CD4-positive, alpha-beta T cell (primary cell): ENCODE data around the gene SIN3B. TPM values are rescaled to one million over a fixed set of nuclear protein-coding genes. Genes with fewer than 3 reads are reported as not detected.

Source experiments
- ATAC-seq: fragments of 200-7000 bp; cut with Tn5 transposase; one replicate; pipeline ENCODE4 v1.10.0; 2022; ENCODE audit warnings: mild to moderate bottlenecking; ENCODE audit not compliant: poor library complexity
- CTCF ChIA-PET: fragments of 350-600 bp; sonication (Branson Sonifier 250); formaldehyde crosslinking; loops from one replicate; lab custom pipeline; 2021; ENCODE audit warnings: antibody characterized with exemption, inconsistent platforms; lab: Charles Lee
- POLR2A ChIA-PET: fragments of 350-600 bp; sonication (Branson Sonifier 250); formaldehyde crosslinking; loops from one replicate; lab custom pipeline; 2021; ENCODE audit warnings: antibody characterized with exemption, inconsistent platforms; lab: Charles Lee
- DNase-seq, 14 experiments: peaks; one replicate each; pipeline ENCODE4 v3.0.0-alpha.2; 2013 to 2020; ENCODE audit warnings: mixed read lengths in 2 of 14
- H3K27ac ChIP-seq, 2 donors: one replicate each; pipeline versions ENCODE4 v1.5.1 to v1.7.0; 2013; ENCODE audit warnings: low read length in 2 of 2, low read depth in 1 of 2, mild to moderate bottlenecking in 1 of 2
- H3K27me3 ChIP-seq, 2 experiments: 1 replicate in 1 of 2; 2 replicates in 1 of 2; pipeline versions ENCODE4 v1.6.1 to v1.7.0; 2013; ENCODE audit warnings: low read length in 2 of 2, control low read depth in 1 of 2, mild to moderate bottlenecking in 1 of 2, moderate library complexity in 1 of 2; ENCODE audit not compliant: insufficient read depth in 2 of 2, control insufficient read depth in 1 of 2
- H3K36me3 ChIP-seq: one replicate; pipeline ENCODE4 v1.6.1; 2013; ENCODE audit warnings: low read length, control low read depth; ENCODE audit not compliant: insufficient read depth
- H3K4me1 ChIP-seq: one replicate; pipeline ENCODE4 v1.6.1; 2013; ENCODE audit warnings: low read length, control low read depth; ENCODE audit not compliant: insufficient read depth
- H3K4me3 ChIP-seq: one replicate; pipeline ENCODE4 v1.5.1; 2013; ENCODE audit warnings: mild to moderate bottlenecking, low read length, moderate library complexity
- H3K9me3 ChIP-seq, 2 experiments: 1 replicate in 1 of 2; 2 replicates in 1 of 2; pipeline versions ENCODE4 v1.6.1 to v1.7.0; 2013; ENCODE audit warnings: low read length in 2 of 2, mild to moderate bottlenecking in 2 of 2, control low read depth in 1 of 2, moderate library complexity in 1 of 2; ENCODE audit not compliant: control insufficient read depth in 1 of 2, insufficient read depth in 1 of 2
- H3K27ac Mint-ChIP-seq: one replicate; pipeline ENCODE4 v1.8.0; 2020; ENCODE audit warnings: mixed read lengths
- H3K27me3 Mint-ChIP-seq: one replicate; pipeline ENCODE4 v1.8.0; 2021; ENCODE audit warnings: mixed read lengths
- H3K36me3 Mint-ChIP-seq: one replicate; pipeline ENCODE4 v1.8.0; 2021; ENCODE audit warnings: low read depth, mixed read lengths
- H3K4me1 Mint-ChIP-seq: one replicate; pipeline ENCODE4 v1.8.0; 2021; ENCODE audit warnings: low read depth, mixed read lengths
- H3K4me3 Mint-ChIP-seq: one replicate; pipeline ENCODE4 v1.8.0; 2020; ENCODE audit warnings: mild to moderate bottlenecking, mixed read lengths
- H3K9me3 Mint-ChIP-seq: one replicate; pipeline ENCODE4 v1.8.0; 2020; ENCODE audit warnings: mixed read lengths
- intact Hi-C, 2 experiments: fragments of 100-400 bp; cut with DNase I in 1 of 2; cut with micrococcal nuclease in 1 of 2; formaldehyde crosslinking; loops; one replicate each; pipeline versions ENCODE4 v1.15.1 to v1.9.0; 2023 to 2025; cut with DNase I, micrococcal nuclease
- total RNA-seq, 174 experiments: library from RNA in 2 of 174; stranded (reverse) in 2 of 174; gene quantifications; one replicate each; pipeline ENCODE4 v1.2.3 and lab custom pipeline; 2021 to 2026
- TF ChIP-seq, protein P1 (sequence below): fragments of 200-600 bp; IDR thresholded peaks from one replicate; pipeline ENCODE4 v1.8.0; 2022; ENCODE audit warnings: antibody characterized with exemption, mild to moderate bottlenecking

The SIN3B gene
- total RNA-seq, 2 experiments from 2014 or later: 52.4 to 53.7 TPM

- no peak for ATAC-seq
- Histone ChIP-seq H3K36me3 (peaks cover 62% of the 10 kb centered on the region), H3K4me1 (peaks cover 18% of the 10 kb centered on the region), H3K27me3 (no peaks in the 10 kb centered on the region), H3K4me3 (no peak overlapping the region), H3K27ac (no peak overlapping the region), H3K9me3 (no peaks in the 10 kb centered on the region)
- no peaks in the 10 kb centered on the region for H3K27me3 Mint-ChIP-seq
- H3K4me3 Mint-ChIP-seq: no peak overlapping the region
- no peaks in the 10 kb centered on the region for H3K9me3 Mint-ChIP-seq
- peaks cover 17% of the 10 kb centered on the region for H3K4me1 Mint-ChIP-seq
- H3K27ac Mint-ChIP-seq: no peak overlapping the region
- ChIA-PET POLR2A (no interaction called here), CTCF (no interaction called here)
- TF ChIP-seq, protein P1, sequence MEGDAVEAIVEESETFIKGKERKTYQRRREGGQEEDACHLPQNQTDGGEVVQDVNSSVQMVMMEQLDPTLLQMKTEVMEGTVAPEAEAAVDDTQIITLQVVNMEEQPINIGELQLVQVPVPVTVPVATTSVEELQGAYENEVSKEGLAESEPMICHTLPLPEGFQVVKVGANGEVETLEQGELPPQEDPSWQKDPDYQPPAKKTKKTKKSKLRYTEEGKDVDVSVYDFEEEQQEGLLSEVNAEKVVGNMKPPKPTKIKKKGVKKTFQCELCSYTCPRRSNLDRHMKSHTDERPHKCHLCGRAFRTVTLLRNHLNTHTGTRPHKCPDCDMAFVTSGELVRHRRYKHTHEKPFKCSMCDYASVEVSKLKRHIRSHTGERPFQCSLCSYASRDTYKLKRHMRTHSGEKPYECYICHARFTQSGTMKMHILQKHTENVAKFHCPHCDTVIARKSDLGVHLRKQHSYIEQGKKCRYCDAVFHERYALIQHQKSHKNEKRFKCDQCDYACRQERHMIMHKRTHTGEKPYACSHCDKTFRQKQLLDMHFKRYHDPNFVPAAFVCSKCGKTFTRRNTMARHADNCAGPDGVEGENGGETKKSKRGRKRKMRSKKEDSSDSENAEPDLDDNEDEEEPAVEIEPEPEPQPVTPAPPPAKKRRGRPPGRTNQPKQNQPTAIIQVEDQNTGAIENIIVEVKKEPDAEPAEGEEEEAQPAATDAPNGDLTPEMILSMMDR: no peak
- DNase-seq: no peak
- peaks cover 77% of the 10 kb centered on the region for H3K36me3 Mint-ChIP-seq
- intact Hi-C loops: no loop called here
Observed at GRCh38 chr19:16834747-16835146, 5.5 kb downstream of the SIN3B start.

DNA sequence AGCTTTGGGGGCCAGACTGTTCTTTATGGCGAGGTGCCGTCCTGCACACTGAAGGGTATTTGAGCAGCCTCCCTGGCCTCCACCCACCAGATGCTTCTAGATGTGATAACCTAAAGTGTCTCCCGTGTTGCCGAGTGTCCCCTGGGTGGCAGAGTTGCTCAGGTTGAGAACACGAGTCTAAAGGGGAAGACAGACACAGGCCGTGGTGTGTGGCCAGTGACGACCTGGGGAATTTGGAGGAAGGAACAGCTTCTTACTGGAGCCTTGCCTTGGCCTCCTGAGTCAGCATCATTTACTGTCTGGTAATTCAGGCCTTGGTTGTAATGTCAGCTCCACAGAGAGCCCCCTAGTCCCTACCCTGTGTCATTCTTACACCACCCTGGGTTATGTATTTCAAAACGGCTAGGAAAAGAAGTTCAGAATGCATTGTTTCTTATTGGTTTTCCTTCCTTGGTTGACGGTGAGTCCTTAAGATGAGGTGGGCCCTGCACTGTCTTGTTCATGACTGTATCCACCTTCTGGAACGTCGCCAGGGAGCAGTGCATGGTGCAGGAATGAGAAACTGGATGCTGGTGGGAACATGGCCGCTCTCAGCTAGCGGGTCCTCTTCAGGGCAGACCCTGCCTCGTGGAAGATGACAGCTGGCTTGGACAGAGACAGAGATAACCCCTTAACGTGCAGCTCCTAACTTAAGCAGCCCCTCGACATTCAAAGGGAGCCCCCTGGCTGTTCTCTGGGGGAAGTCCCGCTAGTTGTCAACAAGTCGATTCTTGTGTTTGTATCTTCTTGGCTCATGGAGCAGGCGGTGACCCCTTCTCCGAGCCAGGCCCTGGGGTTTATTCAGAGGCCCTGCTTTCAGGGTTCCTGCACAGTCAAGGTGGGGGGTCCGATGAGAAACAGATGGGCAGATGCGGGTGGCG lies 7.2 kb downstream of the SIN3B start:
- TF ChIP-seq, protein P1: no peak
- Mint-ChIP-seq H3K27me3 (no peaks in the 10 kb centered on the region), H3K4me1 (peaks cover 3% of the 10 kb centered on the region), H3K4me3 (no peak overlapping the region), H3K27ac (no peak overlapping the region), H3K36me3 (peaks cover 86% of the 10 kb centered on the region), H3K9me3 (no peaks in the 10 kb centered on the region)
- POLR2A ChIA-PET: no interaction called here
- Histone ChIP-seq H3K27me3 (no peaks in the 10 kb centered on the region), H3K36me3 (peaks cover 71% of the 10 kb centered on the region), H3K4me1 (peaks cover 6% of the 10 kb centered on the region), H3K4me3 (no peak overlapping the region), H3K27ac (no peak overlapping the region), H3K9me3 (no peaks in the 10 kb centered on the region)
- DNase-seq (peak in 3 of 14 experiments; percentile 6 to 65 (median 53)), ATAC-seq (no peak)
- CTCF ChIA-PET: no interaction called here
- intact Hi-C loops: no loop called here

DNA sequence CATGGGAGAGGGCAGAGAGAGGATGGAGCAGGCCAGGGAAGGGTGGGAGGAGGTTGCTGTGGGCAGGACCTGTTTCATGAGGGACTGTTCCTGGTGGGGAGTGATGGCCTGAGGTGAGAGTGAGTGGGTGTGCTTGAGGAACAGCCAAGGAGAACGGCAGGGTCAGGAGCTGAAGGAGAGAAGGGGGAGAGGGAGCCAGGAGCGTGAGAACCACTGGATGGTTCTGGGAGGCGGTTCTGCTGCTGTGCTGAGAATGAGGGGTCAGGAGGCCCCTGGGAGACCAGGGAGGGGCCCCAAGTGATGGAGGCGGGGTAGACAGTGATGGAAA lies 7.8 kb downstream of the SIN3B start:
- H3K27ac Mint-ChIP-seq: no peak overlapping the region
- POLR2A ChIA-PET: no interaction called here

More for the DNA sequence above, 7.8 kb downstream of the SIN3B start:
- H3K27me3 ChIP-seq: no peaks in the 10 kb centered on the region
- peaks cover 6% of the 10 kb centered on the region for H3K4me1 ChIP-seq
- ATAC-seq (no peak), DNase-seq (no peak)
- TF ChIP-seq, protein P1: no peak
- H3K4me1 Mint-ChIP-seq: no peaks in the 10 kb centered on the region
- no peak overlapping the region for H3K4me3 ChIP-seq
- H3K4me3 Mint-ChIP-seq: no peak overlapping the region
- no peak overlapping the region for H3K27ac ChIP-seq
- CTCF ChIA-PET: no interaction called here
- intact Hi-C loops: no loop called here
- no peaks in the 10 kb centered on the region for H3K27me3 Mint-ChIP-seq
- H3K9me3 ChIP-seq: no peaks in the 10 kb centered on the region
- peaks cover 86% of the 10 kb centered on the region for H3K36me3 Mint-ChIP-seq
- no peaks in the 10 kb centered on the region for H3K9me3 Mint-ChIP-seq
- peaks cover 71% of the 10 kb centered on the region for H3K36me3 ChIP-seq
